HEK293 (cell line): ENCODE results near the gene PSMA7.

Source experiments
- EGR2 ChIP-seq: fragments of 450-650 bp; formaldehyde crosslinking; IDR thresholded peaks from 2 replicates; pipeline ENCODE4 v1.5.1; 2016; ENCODE audit warnings: low read depth, missing biosample characterization, missing genetic modification characterization
- HOXD13 ChIP-seq: sonication (generic); formaldehyde crosslinking; IDR thresholded peaks from 2 replicates; pipeline ENCODE4 v1.8.0; 2022; ENCODE audit warnings: missing genetic modification reagents, borderline replicate concordance
- TRIM28 ChIP-seq: IDR thresholded peaks from 2 replicates; pipeline ENCODE4 v1.6.1; 2011; ENCODE audit warnings: low read length, control low read depth, borderline replicate concordance
- ZBTB21 ChIP-seq: fragments of 450-650 bp; formaldehyde crosslinking; IDR thresholded peaks from 2 replicates; pipeline ENCODE4 v1.5.1; 2017; ENCODE audit warnings: missing biosample characterization, missing genetic modification characterization
- ZBTB7A ChIP-seq: fragments of 450-650 bp; formaldehyde crosslinking; IDR thresholded peaks from 2 replicates; pipeline ENCODE4 v1.5.1; 2016; ENCODE audit warnings: low read depth, missing biosample characterization, missing genetic modification characterization
- ZFP3 ChIP-seq: fragments of 450-650 bp; formaldehyde crosslinking; IDR thresholded peaks from 2 replicates; pipeline ENCODE4 v1.5.1; 2016; ENCODE audit warnings: low read depth, missing biosample characterization, missing genetic modification characterization
- ZNF10 ChIP-seq: fragments of 450-650 bp; formaldehyde crosslinking; IDR thresholded peaks from 2 replicates; pipeline ENCODE4 v1.5.1; 2017; ENCODE audit warnings: missing biosample characterization, missing genetic modification characterization
- ZNF174 ChIP-seq: fragments of 450-650 bp; formaldehyde crosslinking; IDR thresholded peaks from 2 replicates; pipeline ENCODE4 v1.5.0; 2017; ENCODE audit warnings: missing biosample characterization, mild to moderate bottlenecking, missing genetic modification characterization
- ZNF211 ChIP-seq: fragments of 450-650 bp; formaldehyde crosslinking; IDR thresholded peaks from 2 replicates; pipeline ENCODE4 v1.5.1; 2016; ENCODE audit warnings: low read depth, missing biosample characterization, missing genetic modification characterization
- ZNF221 ChIP-seq: fragments of 450-650 bp; formaldehyde crosslinking; IDR thresholded peaks from 2 replicates; pipeline ENCODE4 v1.5.1; 2017; ENCODE audit warnings: missing biosample characterization, missing genetic modification characterization, borderline replicate concordance
- ZNF37A ChIP-seq: fragments of 450-650 bp; IDR thresholded peaks from 2 replicates; pipeline ENCODE4 v1.5.1; 2018; ENCODE audit warnings: missing biosample characterization, missing genetic modification characterization
- ZNF449 ChIP-seq: fragments of 450-650 bp; formaldehyde crosslinking; IDR thresholded peaks from 2 replicates; pipeline ENCODE4 v1.5.1; 2017; ENCODE audit warnings: missing biosample characterization, mild to moderate bottlenecking, missing genetic modification characterization, moderate library complexity
- ZNF510 ChIP-seq: fragments of 450-650 bp; formaldehyde crosslinking; IDR thresholded peaks from 2 replicates; pipeline ENCODE4 v1.5.1; 2018; ENCODE audit warnings: mild to moderate bottlenecking, missing genetic modification characterization, missing biosample characterization; ENCODE audit not compliant: insufficient replicate concordance
- ZNF585B ChIP-seq: fragments of 450-650 bp; formaldehyde crosslinking; IDR thresholded peaks from 2 replicates; pipeline ENCODE4 v1.5.1; 2016; ENCODE audit warnings: missing biosample characterization, missing genetic modification characterization
- ZNF792 ChIP-seq: fragments of 450-650 bp; formaldehyde crosslinking; IDR thresholded peaks from 2 replicates; pipeline ENCODE4 v1.5.1; 2016; ENCODE audit warnings: missing biosample characterization, missing genetic modification characterization
- TF ChIP-seq, protein P1 (sequence below): fragments of 450-650 bp; formaldehyde crosslinking; IDR thresholded peaks from 2 replicates; pipeline ENCODE4 v1.5.1; 2017; ENCODE audit warnings: missing biosample characterization, missing genetic modification characterization
- TF ChIP-seq, protein P2 (sequence below): fragments of 450-650 bp; formaldehyde crosslinking; IDR thresholded peaks from 2 replicates; pipeline ENCODE4 v1.5.1; 2016; ENCODE audit warnings: missing biosample characterization, missing genetic modification characterization
- TF ChIP-seq, protein P3 (sequence below): fragments of 450-650 bp; formaldehyde crosslinking; IDR thresholded peaks from 2 replicates; pipeline ENCODE4 v1.5.1; 2016; ENCODE audit warnings: missing biosample characterization, missing genetic modification characterization, borderline replicate concordance
- TF ChIP-seq, protein P4 (sequence below): fragments of 450-650 bp; formaldehyde crosslinking; IDR thresholded peaks from 2 replicates; pipeline ENCODE4 v1.5.1; 2016; ENCODE audit warnings: missing biosample characterization, missing genetic modification characterization
- TF ChIP-seq, protein P5 (sequence below): fragments of 450-650 bp; formaldehyde crosslinking; IDR thresholded peaks from 2 replicates; pipeline ENCODE4 v1.5.1; 2016; ENCODE audit warnings: missing biosample characterization, missing genetic modification characterization, borderline replicate concordance
- TF ChIP-seq, protein P6 (sequence below): fragments of 450-650 bp; formaldehyde crosslinking; IDR thresholded peaks from 2 replicates; pipeline ENCODE4 v1.5.1; 2017; ENCODE audit warnings: missing biosample characterization, missing genetic modification characterization

The PSMA7 gene

DNA sequence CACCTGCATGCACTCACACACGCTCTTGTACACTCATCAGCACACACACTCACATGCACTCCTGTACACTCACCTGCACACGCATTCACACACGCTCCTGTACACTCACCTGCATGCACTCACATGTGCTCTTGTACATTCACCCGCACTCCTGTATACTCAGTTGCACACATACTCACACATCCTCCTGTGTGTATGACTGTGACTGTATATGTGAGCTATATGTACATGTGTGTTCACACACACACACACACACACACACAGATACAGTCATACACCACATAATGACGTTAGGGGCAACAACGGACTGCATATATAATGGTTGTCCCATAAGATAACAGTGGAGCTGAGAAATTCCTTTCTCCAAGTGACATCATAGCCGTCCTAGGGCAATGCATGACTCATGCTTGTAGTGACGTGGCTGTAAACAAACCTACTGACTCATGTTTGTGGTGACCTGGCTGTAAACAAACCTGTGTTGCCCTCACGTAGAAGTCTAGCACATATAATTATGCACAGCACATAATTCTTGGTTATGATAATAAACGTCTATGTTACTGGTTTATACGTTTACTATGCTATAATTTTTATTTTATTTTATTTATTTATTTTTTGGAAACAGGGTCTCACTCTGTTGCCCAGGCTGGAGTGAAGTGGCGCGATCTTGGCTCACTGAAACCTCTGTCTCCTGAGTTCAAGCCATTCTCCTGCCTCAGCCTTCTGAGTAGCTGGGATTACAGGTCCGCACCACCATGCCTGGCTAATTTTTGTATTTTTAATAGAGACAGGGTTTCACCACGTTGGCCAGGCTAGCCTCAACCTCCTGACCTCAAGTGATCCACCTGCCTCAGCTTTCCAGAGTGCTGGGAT lies 54.7 kb downstream of the PSMA7 start (continued):
- TF ChIP-seq, protein P1, sequence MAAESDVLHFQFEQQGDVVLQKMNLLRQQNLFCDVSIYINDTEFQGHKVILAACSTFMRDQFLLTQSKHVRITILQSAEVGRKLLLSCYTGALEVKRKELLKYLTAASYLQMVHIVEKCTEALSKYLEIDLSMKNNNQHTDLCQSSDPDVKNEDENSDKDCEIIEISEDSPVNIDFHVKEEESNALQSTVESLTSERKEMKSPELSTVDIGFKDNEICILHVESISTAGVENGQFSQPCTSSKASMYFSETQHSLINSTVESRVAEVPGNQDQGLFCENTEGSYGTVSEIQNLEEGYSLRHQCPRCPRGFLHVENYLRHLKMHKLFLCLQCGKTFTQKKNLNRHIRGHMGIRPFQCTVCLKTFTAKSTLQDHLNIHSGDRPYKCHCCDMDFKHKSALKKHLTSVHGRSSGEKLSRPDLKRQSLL (tag by site-specific recombination) = no peak
- no peak for TF ChIP-seq ZNF174 (tag by site-specific recombination)
- TF ChIP-seq, protein P2, sequence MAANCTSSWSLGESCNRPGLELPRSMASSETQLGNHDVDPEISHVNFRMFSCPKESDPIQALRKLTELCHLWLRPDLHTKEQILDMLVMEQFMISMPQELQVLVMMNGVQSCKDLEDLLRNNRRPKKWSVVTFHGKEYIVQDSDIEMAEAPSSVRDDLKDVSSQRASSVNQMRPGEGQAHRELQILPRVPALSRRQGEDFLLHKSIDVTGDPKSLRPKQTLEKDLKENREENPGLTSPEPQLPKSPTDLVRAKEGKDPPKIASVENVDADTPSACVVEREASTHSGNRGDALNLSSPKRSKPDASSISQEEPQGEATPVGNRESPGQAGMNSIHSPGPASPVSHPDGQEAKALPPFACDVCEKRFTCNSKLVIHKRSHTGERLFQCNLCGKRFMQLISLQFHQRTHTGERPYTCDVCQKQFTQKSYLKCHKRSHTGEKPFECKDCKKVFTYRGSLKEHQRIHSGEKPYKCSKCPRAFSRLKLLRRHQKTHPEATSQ = no peak
- no peak for TF ChIP-seq ZBTB7A (tag by site-specific recombination)
- no peak for TF ChIP-seq EGR2
- TF ChIP-seq ZNF211 = 0 out of 2 replicates have a peak, but pooled peaks have one; percentile 54
- TF ChIP-seq ZFP3 (tag by site-specific recombination) = no peak
- TF ChIP-seq ZBTB21 (tag by site-specific recombination) = peak; percentile 99
- TF ChIP-seq ZNF449 (tag by site-specific recombination) = no peak
- no peak for TF ChIP-seq ZNF792 (tag by site-specific recombination)
- TF ChIP-seq, protein P3, sequence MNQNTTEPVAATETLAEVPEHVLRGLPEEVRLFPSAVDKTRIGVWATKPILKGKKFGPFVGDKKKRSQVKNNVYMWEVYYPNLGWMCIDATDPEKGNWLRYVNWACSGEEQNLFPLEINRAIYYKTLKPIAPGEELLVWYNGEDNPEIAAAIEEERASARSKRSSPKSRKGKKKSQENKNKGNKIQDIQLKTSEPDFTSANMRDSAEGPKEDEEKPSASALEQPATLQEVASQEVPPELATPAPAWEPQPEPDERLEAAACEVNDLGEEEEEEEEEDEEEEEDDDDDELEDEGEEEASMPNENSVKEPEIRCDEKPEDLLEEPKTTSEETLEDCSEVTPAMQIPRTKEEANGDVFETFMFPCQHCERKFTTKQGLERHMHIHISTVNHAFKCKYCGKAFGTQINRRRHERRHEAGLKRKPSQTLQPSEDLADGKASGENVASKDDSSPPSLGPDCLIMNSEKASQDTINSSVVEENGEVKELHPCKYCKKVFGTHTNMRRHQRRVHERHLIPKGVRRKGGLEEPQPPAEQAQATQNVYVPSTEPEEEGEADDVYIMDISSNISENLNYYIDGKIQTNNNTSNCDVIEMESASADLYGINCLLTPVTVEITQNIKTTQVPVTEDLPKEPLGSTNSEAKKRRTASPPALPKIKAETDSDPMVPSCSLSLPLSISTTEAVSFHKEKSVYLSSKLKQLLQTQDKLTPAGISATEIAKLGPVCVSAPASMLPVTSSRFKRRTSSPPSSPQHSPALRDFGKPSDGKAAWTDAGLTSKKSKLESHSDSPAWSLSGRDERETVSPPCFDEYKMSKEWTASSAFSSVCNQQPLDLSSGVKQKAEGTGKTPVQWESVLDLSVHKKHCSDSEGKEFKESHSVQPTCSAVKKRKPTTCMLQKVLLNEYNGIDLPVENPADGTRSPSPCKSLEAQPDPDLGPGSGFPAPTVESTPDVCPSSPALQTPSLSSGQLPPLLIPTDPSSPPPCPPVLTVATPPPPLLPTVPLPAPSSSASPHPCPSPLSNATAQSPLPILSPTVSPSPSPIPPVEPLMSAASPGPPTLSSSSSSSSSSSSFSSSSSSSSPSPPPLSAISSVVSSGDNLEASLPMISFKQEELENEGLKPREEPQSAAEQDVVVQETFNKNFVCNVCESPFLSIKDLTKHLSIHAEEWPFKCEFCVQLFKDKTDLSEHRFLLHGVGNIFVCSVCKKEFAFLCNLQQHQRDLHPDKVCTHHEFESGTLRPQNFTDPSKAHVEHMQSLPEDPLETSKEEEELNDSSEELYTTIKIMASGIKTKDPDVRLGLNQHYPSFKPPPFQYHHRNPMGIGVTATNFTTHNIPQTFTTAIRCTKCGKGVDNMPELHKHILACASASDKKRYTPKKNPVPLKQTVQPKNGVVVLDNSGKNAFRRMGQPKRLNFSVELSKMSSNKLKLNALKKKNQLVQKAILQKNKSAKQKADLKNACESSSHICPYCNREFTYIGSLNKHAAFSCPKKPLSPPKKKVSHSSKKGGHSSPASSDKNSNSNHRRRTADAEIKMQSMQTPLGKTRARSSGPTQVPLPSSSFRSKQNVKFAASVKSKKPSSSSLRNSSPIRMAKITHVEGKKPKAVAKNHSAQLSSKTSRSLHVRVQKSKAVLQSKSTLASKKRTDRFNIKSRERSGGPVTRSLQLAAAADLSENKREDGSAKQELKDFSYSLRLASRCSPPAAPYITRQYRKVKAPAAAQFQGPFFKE (tag by site-specific recombination) = no peak
- no peak for TF ChIP-seq TRIM28
- no peak for TF ChIP-seq ZNF37A (tag by site-specific recombination)
- no peak for TF ChIP-seq ZNF585B
- TF ChIP-seq, protein P4, sequence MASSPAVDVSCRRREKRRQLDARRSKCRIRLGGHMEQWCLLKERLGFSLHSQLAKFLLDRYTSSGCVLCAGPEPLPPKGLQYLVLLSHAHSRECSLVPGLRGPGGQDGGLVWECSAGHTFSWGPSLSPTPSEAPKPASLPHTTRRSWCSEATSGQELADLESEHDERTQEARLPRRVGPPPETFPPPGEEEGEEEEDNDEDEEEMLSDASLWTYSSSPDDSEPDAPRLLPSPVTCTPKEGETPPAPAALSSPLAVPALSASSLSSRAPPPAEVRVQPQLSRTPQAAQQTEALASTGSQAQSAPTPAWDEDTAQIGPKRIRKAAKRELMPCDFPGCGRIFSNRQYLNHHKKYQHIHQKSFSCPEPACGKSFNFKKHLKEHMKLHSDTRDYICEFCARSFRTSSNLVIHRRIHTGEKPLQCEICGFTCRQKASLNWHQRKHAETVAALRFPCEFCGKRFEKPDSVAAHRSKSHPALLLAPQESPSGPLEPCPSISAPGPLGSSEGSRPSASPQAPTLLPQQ = peak; percentile 91
- TF ChIP-seq, protein P5, sequence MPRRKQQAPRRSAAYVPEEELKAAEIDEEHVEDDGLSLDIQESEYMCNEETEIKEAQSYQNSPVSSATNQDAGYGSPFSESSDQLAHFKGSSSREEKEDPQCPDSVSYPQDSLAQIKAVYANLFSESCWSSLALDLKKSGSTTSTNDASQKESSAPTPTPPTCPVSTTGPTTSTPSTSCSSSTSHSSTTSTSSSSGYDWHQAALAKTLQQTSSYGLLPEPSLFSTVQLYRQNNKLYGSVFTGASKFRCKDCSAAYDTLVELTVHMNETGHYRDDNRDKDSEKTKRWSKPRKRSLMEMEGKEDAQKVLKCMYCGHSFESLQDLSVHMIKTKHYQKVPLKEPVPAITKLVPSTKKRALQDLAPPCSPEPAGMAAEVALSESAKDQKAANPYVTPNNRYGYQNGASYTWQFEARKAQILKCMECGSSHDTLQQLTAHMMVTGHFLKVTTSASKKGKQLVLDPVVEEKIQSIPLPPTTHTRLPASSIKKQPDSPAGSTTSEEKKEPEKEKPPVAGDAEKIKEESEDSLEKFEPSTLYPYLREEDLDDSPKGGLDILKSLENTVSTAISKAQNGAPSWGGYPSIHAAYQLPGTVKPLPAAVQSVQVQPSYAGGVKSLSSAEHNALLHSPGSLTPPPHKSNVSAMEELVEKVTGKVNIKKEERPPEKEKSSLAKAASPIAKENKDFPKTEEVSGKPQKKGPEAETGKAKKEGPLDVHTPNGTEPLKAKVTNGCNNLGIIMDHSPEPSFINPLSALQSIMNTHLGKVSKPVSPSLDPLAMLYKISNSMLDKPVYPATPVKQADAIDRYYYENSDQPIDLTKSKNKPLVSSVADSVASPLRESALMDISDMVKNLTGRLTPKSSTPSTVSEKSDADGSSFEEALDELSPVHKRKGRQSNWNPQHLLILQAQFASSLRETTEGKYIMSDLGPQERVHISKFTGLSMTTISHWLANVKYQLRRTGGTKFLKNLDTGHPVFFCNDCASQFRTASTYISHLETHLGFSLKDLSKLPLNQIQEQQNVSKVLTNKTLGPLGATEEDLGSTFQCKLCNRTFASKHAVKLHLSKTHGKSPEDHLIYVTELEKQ (tag by site-specific recombination) = peak; percentile 75
- TF ChIP-seq ZNF510 (tag by site-specific recombination) = no peak
- peak; percentile 42; the same call in 1 of the 2 replicates for TF ChIP-seq ZNF10
- no peak for TF ChIP-seq ZNF221 (tag by site-specific recombination)
- TF ChIP-seq, protein P6, sequence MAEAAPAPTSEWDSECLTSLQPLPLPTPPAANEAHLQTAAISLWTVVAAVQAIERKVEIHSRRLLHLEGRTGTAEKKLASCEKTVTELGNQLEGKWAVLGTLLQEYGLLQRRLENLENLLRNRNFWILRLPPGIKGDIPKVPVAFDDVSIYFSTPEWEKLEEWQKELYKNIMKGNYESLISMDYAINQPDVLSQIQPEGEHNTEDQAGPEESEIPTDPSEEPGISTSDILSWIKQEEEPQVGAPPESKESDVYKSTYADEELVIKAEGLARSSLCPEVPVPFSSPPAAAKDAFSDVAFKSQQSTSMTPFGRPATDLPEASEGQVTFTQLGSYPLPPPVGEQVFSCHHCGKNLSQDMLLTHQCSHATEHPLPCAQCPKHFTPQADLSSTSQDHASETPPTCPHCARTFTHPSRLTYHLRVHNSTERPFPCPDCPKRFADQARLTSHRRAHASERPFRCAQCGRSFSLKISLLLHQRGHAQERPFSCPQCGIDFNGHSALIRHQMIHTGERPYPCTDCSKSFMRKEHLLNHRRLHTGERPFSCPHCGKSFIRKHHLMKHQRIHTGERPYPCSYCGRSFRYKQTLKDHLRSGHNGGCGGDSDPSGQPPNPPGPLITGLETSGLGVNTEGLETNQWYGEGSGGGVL (tag by site-specific recombination) = peak; percentile 86
- TF ChIP-seq HOXD13 (CRISPR knock-in tag) = no peak
